Transverse colon (tissue), 4 donors: Measurements from ENCODE around the gene BBS4.
"Not testable (repeated sequence)": the region's sequence is repeated elsewhere in the genome, so short reads cannot be mapped to it uniquely, and the experiment has no call there.

Experiments used
- CTCF ChIP-seq, 5 experiments: fragments of 200-600 bp in 3 of 5; fragments of 450-650 bp in 2 of 5; sonication (generic) in 3 of 5; IDR thresholded peaks; 1 replicate in 2 of 5; 2 replicates in 3 of 5; pipeline ENCODE4 v1.5.1; 2016 to 2017; ENCODE audit warnings: antibody characterized with exemption in 5 of 5, inconsistent platforms in 3 of 5, mild to moderate bottlenecking in 2 of 5, moderate library complexity in 1 of 5
- EP300 ChIP-seq: sonication (generic); formaldehyde crosslinking; IDR thresholded peaks from one replicate; pipeline ENCODE4 v1.6.1; 2017; ENCODE audit warnings: antibody characterized with exemption, low read depth
- POLR2A ChIP-seq: fragments of 450-650 bp; IDR thresholded peaks from one replicate; pipeline ENCODE4 v1.6.1; 2016; ENCODE audit warnings: antibody characterized with exemption, mild to moderate bottlenecking, moderate library complexity
- POLR2AphosphoS5 ChIP-seq, 3 donors: sonication (generic); formaldehyde crosslinking; IDR thresholded peaks; one replicate each; pipeline ENCODE4 v1.6.1; 2016; ENCODE audit warnings: antibody characterized with exemption in 3 of 3

- TF ChIP-seq CTCF (IDR thresholded peaks at IDR 0.05); POLR2AphosphoS5 (IDR thresholded peaks at IDR 0.05); EP300; POLR2A: not testable (repeated sequence)
Observed at GRCh38 chr15:72648631-72649253, 37.3 kb upstream of the BBS4 start.
